GM18861 (cell line): Measurements from ENCODE around the gene GPRC5C.

Experiments used
- ATAC-seq: cut with Tn5 transposase; IDR thresholded peaks from one replicate; pipeline ENCODE4 v1.9.1; 2021; ENCODE audit not compliant: unreplicated experiment

Gene GPRC5C

GRCh38 chr17:74431568-74432423 lies at the start of gene GPRC5C:
Gene GPRC5C, plus strand, starts transcription at chr17:74432088. Its CDS starts 7,689 bp downstream, at chr17:74439777.
- no peak for ATAC-seq

DNA sequence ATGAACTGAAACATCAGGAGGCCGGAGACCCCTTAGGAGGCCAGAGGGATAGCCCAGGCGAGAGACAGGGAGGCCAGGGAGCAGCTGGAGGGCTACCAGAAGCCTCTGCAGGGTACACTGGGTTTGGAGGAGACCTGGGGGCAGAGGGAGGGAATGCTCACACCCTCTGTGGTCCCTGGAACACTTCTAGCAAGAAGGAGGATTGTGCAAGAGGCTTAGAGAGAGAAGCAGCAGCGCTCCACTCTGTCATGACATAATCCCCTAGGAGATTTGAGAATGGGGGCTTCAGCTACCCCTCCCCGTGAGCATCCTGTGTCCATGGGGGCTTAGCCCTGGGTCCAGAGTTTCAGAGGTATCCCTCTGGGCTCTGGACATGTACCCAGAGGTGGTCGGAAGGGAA lies 48.7 kb upstream of the GPRC5C start:
- ATAC-seq, result no peak

DNA sequence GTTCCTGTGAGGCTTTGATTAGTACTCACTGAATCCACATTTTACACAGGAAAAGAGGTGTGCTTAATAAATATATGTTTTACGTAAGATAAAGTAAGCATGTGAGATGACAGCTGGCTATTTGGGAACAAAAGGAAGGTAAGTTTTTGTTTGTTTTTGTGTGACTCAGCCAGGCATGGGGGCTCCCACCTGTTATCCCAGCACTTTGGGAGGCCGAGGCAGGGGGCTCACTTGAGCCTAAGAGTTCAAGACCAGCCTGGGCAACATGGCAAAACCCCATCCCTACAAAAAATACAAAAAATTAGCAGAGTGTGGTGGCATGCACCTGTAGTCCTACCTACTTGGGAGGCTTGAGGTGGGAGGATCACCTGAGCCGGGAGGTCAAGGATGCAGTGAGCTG lies 46.7 kb upstream of the GPRC5C start:
- ATAC-seq, result no peak

DNA sequence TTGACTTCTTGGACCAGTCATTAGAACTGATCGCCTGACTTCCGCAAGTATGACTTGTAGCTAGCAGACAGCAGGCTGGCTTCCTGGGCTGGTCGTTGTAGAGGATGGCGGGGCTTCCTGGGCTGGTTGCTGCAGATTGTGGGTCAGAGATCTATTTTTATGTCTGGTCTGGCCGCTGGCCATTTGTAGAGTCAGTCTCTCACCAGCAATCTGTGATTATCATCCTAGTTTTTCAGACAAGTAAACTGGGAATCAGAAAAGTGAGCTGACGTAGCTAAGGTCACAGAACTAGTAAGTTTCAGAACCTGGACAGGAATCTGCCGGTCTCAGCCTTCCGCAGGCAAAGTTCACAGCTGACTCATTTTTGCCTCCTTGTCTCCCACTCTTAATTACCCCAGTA lies 45.5 kb upstream of the GPRC5C start:
- ATAC-seq, result no peak

DNA sequence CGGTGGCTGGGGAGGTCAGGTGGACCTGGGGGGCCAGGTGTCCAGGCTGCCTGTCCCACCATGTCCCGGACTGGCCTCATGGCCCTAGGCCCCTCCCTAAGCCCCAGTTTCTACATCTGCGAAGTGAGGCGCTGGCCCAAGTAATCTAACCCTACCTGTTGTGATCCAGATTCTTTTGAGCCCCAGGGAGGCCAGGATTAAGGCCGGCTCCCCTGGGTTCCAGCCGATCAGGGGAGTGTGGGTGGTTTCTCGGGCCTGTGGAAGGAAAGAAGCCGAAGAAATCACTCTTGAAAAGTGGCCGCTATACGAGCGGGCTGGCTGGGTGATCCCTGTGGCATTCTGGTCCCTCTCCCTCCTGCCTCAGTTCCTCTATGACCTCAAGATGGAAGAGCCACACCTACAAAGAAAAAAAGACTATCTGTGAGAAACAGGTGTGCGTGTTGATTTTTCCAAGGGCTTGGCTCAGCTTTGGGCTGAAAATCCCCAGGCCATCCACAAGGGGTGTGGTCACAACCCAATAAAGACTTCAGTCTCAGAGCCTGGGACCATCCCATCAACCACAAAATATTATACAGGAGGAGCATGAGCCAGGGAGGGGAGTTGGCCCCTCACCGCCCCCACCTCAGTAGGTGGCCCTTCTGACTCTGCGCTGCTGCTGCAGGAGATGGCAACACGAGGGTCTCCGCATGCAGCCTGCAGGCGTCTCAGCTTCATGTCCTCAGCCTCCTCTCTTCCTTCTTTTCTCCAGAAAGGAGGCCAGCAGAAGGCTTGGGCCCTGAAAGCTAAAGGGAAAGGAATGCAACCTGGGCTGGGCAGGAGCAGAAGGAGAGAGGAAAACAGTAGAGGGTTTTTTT lies 44.3 kb upstream of the GPRC5C start:
- ATAC-seq, result no peak

DNA sequence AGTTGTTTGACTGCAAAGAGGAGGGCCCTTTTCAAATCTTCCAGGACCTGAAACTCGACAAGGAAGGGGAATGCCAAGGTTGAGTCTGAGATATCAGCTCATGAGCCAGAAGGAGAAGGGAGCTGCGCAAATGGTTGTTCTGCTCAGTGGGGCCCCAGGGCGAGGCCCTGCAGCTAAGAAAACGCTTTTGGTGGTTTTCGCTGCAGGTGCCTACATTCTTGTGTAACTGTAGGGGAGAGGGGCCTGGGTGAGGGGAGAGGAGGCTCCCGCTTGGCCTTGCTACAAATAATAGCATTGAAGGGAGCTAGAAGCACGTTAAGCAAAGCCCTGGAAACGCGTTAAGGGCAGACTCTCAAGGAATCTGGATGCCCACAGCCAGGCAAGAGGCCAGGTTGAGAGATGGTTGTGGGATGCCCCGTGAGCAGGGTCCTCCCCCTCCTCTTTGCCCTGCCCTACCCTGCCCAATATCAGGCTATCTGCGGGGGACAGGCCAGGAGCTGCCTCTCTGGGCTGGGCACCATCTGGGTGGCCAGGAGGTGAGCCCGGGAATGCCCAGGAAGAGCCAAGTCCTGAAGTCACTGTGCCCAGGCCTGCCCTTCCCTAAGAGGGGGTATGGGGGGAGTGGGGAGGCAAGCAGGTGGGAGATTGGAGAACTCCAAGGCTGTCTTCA lies 42.7 kb upstream of the GPRC5C start:
- ATAC-seq, result no peak

- ATAC-seq, result no peak
Observed at GRCh38 chr17:74389937-74390679, 41.8 kb upstream of the GPRC5C start.

- ATAC-seq, result no peak
Observed at GRCh38 chr17:74390680-74391653, 40.9 kb upstream of the GPRC5C start.

DNA sequence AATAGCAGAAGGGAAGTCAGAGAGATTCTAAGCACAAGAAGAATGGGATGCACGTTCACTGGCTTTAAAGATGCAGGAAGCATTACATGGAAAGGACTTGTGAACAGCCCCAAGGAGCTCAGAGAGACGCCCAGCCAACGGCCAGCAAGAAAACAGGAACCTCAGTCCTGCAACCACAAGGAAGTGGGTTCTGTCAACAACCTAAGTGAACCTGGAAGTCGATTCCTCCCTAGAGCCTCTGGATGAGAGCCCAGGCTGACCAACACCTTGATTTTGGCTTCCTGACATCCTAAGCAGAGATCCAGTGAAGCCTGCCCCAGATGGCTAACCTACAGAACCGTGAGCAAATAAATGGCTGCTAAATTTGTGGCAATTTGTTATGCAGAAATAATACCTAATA lies 40.1 kb upstream of the GPRC5C start:
- no peak for ATAC-seq

- no peak for ATAC-seq
Observed at GRCh38 chr17:74392848-74393247, 39.0 kb upstream of the GPRC5C start.

GRCh38 chr17:74393346-74393942 lies 38.4 kb upstream of the GPRC5C start:
- no peak for ATAC-seq

DNA sequence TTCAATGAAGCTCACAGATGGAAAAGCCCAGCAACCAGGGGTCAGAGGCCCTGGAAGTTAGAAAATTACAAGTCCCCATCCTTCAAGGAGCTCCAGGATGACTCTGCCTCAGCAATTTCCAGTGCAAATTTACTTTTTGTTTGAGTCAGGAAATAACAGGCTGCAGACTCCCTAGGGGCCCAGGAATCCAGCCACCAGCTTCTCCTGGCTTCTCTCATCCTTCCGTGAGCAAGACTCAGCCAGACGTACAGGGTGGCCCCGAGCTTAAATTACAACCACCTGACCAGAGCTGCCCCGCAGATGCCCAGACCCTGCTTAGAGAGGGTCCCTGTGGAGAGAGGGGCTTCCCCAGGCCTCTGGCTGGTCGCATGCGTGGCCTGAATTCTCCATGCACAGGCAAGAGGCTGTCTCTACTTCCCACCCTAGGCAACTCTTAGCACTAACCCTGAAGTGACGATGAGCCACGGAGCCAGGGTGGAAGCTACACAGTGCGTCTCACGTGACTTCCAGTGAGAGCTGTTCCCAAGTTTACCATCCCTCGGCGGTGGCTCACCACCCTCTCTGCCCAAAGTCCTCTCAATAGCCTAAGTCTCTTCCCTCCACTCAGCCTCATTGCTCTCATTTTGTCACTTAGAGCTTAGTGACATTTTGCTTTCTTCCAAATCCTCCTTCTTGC lies 37.5 kb upstream of the GPRC5C start:
- ATAC-seq, result no peak

DNA sequence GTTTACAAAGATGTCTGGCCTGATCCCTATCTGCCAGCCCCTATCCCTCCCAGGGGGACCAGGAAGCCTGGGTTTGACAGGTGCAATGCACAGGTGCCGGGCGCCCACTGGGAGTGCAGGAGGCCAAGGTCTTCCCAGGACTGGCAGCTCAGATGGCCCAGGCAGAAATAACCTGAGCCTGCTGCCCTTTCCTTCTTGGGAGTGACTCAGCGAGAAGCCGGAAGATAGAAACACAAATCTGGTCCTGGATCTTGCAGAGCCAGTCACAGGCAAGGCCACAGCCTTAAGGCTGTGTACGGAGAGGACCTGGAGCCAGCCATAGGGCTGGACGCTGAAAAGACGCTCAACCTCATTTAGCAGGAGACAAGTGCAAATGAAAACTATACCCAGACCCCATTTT lies 36.9 kb upstream of the GPRC5C start:
- ATAC-seq, result no peak

GRCh38 chr17:74396567-74396966 lies 35.3 kb upstream of the GPRC5C start:
- ATAC-seq, result no peak

DNA sequence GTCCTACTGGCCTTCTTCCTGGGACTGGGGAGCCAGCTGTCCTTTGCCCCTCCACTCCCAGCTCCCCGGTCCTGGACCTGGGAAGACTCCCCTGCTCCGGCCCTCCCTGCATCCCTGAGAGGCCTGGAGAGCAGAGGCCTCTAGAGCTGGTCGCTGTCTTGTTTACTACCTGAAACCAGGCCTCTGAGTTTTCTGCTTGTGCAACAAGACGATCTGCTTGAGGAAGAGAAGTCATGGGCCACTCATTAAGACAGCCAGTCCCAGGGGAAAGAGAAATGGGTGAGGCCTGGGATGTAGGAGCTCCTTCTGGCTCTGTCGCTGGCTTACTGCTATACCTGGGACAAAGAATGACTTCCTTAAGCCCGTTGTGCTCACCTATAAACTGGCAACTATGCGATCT lies 29.8 kb upstream of the GPRC5C start:
- ATAC-seq, result no peak

- ATAC-seq, result no peak
Observed at GRCh38 chr17:74403512-74404137, 28.3 kb upstream of the GPRC5C start.

- no peak for ATAC-seq
Observed at GRCh38 chr17:74404218-74404617, 27.7 kb upstream of the GPRC5C start.

DNA sequence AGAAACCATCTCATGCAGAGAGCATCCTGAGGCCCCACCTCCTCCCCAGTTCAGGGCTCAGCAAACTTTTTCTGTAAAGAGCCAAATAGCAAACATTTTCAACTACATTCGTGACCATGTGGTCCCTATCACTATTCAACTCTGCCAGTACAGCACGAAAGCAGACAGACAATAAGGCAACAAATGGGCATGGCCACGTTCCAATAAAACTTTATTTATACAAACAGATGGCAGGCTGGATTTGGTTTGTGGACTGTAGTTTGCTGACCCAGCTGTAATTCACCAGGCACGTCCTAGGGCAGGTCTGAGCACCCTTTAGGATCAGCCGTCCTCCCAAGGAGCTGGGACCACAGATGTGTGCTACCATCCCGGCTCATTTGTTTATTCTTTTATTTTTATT lies 27.1 kb upstream of the GPRC5C start:
- ATAC-seq, result no peak
